Osteocyte (in vitro differentiated cells): ENCODE data around the gene SLC25A27. TPM values are rescaled to one million over a fixed set of nuclear protein-coding genes. Genes with fewer than 3 reads are reported as not detected.

Experiments used
- DNase-seq: peaks from one replicate; pipeline ENCODE4 v3.0.0; 2021; ENCODE audit warnings: mixed read lengths; ENCODE audit not compliant: unreplicated experiment; ENCODE audit errors: extremely low spot score
- H3K27ac Mint-ChIP-seq: one replicate; pipeline ENCODE4 v1.8.0; 2021; ENCODE audit warnings: mild to moderate bottlenecking, mixed read lengths; ENCODE audit not compliant: unreplicated experiment
- H3K27me3 Mint-ChIP-seq: one replicate; pipeline ENCODE4 v1.8.0; 2021; ENCODE audit warnings: mixed read lengths; ENCODE audit not compliant: unreplicated experiment
- H3K36me3 Mint-ChIP-seq: one replicate; pipeline ENCODE4 v1.8.0; 2021; ENCODE audit warnings: mixed read lengths; ENCODE audit not compliant: unreplicated experiment
- H3K4me1 Mint-ChIP-seq: one replicate; pipeline ENCODE4 v1.8.0; 2021; ENCODE audit warnings: mixed read lengths; ENCODE audit not compliant: unreplicated experiment
- H3K4me3 Mint-ChIP-seq: one replicate; pipeline ENCODE4 v1.8.0; 2021; ENCODE audit warnings: mild to moderate bottlenecking, moderate library complexity, mixed read lengths; ENCODE audit not compliant: unreplicated experiment
- H3K9me3 Mint-ChIP-seq: one replicate; pipeline ENCODE4 v1.8.0; 2021; ENCODE audit warnings: mixed read lengths; ENCODE audit not compliant: unreplicated experiment
- CTCF ChIP-seq: fragments of 200-600 bp; sonication (generic); IDR thresholded peaks from 2 replicates; pipeline ENCODE4 v1.5.0; 2021; ENCODE audit warnings: antibody characterized with exemption, mild to moderate bottlenecking, moderate library complexity
- total RNA-seq: library from RNA; stranded (reverse); gene quantifications from 2 replicates; pipeline ENCODE4 v1.2.1, GENCODE V29; 2021

SLC25A27 gene
- total RNA-seq, 1 donor from 2014 or later: 7.6 TPM

- no peaks in the 10 kb centered on the region for H3K9me3 Mint-ChIP-seq
- H3K27me3 Mint-ChIP-seq: peaks cover 33% of the 10 kb centered on the region
- no peak for TF ChIP-seq CTCF
- H3K36me3 Mint-ChIP-seq: no peaks in the 10 kb centered on the region
- no peak overlapping the region for H3K4me3 Mint-ChIP-seq
- DNase-seq: no peak
- H3K4me1 Mint-ChIP-seq: no peaks in the 10 kb centered on the region
- no peak overlapping the region for H3K27ac Mint-ChIP-seq
These were observed 67.6 kb downstream of the SLC25A27 start for GRCh38 chr6:46720401-46720800.

Other genes with a start within 250 kb of the SLC25A27 start
- gene RCAN2, start 161.5 kb upstream of the SLC25A27 start, total RNA-seq: 27.9 and 31.3 TPM in 2 replicates
- gene CYP39A1, start 157 bp upstream of the SLC25A27 start, total RNA-seq: 0.30 TPM in 1 of 2 replicates, not detected in the other
- 0.03 and 0.05 TPM in 2 replicates for gene TDRD6, start 34.9 kb downstream of the SLC25A27 start, total RNA-seq
- not detected in 2 replicates for gene PLA2G7, start 82.4 kb downstream of the SLC25A27 start, total RNA-seq
- not detected in 2 replicates for gene ANKRD66, start 94.0 kb downstream of the SLC25A27 start, total RNA-seq
- not detected in 2 replicates for gene MEP1A, start 140.4 kb downstream of the SLC25A27 start, total RNA-seq